A549 (cell line): ENCODE results near the gene RASA1.

Source experiments
- CEBPB ChIP-seq, 2 experiments: fragments of >200 bp in 1 of 2; sonication (Bioruptor Twin) in 1 of 2; formaldehyde crosslinking in 1 of 2; IDR thresholded peaks; 2 replicates each; pipeline ENCODE4 v1.6.1; 2012 to 2016
- EP300 ChIP-seq, 2 experiments: fragments of >200 bp; sonication (Bioruptor Twin); formaldehyde crosslinking; IDR thresholded peaks; 2 replicates in 1 of 2; 3 replicates in 1 of 2; pipeline ENCODE4 v1.6.1; 2016 to 2017
- JUNB ChIP-seq: fragments of >200 bp; sonication (Bioruptor Twin); formaldehyde crosslinking; IDR thresholded peaks from 2 replicates; pipeline ENCODE4 v1.6.1; 2016
- KDM1A ChIP-seq: fragments of 200-600 bp; sonication (generic); IDR thresholded peaks from 2 replicates; pipeline ENCODE4 v1.6.1; 2016; ENCODE audit warnings: low read depth, mild to moderate bottlenecking
- MAX ChIP-seq: IDR thresholded peaks from 2 replicates; pipeline ENCODE4 v1.6.1; 2012
- POLR2A ChIP-seq: IDR thresholded peaks from 2 replicates; pipeline ENCODE4 v1.6.1; 2012; ENCODE audit warnings: mild to moderate bottlenecking, low read length
- SMC3 ChIP-seq: fragments of >200 bp; sonication (Bioruptor Twin); formaldehyde crosslinking; IDR thresholded peaks from 3 replicates; pipeline ENCODE4 v1.6.1; 2018; ENCODE audit warnings: inconsistent platforms
- ZFP36 ChIP-seq: fragments of 450-650 bp; IDR thresholded peaks from 2 replicates; pipeline ENCODE4 v1.6.1; 2014; ENCODE audit warnings: borderline replicate concordance; ENCODE audit not compliant: partially characterized antibody
- TF ChIP-seq, protein P1 (sequence below): fragments of >200 bp; sonication (Bioruptor Twin); formaldehyde crosslinking; IDR thresholded peaks from 3 replicates; pipeline ENCODE4 v1.5.1; 2016

- TF ChIP-seq, protein P1, sequence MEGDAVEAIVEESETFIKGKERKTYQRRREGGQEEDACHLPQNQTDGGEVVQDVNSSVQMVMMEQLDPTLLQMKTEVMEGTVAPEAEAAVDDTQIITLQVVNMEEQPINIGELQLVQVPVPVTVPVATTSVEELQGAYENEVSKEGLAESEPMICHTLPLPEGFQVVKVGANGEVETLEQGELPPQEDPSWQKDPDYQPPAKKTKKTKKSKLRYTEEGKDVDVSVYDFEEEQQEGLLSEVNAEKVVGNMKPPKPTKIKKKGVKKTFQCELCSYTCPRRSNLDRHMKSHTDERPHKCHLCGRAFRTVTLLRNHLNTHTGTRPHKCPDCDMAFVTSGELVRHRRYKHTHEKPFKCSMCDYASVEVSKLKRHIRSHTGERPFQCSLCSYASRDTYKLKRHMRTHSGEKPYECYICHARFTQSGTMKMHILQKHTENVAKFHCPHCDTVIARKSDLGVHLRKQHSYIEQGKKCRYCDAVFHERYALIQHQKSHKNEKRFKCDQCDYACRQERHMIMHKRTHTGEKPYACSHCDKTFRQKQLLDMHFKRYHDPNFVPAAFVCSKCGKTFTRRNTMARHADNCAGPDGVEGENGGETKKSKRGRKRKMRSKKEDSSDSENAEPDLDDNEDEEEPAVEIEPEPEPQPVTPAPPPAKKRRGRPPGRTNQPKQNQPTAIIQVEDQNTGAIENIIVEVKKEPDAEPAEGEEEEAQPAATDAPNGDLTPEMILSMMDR, result no peak
- TF ChIP-seq EP300 (IDR thresholded peaks at IDR 0.05) (no peak), MAX (no peak), KDM1A (no peak), SMC3 (no peak), JUNB (no peak), CEBPB (IDR thresholded peaks at IDR 0.05) (no peak), ZFP36 (no peak), POLR2A (no peak)
Observed at GRCh38 chr5:87307796-87308423, 40.2 kb downstream of the RASA1 start.
